AG04449 (cell line): ENCODE data around the gene LAMA2.

Source experiments
- CTCF ChIA-PET: fragments of 350-600 bp; formaldehyde crosslinking; extraction: SDS; loops from one replicate; lab custom pipeline; 2021; ENCODE audit warnings: antibody characterized with exemption; lab: Yijun Ruan, JAX
- POLR2A ChIA-PET: fragments of 400-600, 350-600 bp; formaldehyde crosslinking; extraction: SDS; loops from one replicate; lab custom pipeline; 2020; ENCODE audit warnings: antibody characterized with exemption, inconsistent platforms; lab: Yijun Ruan, JAX
- DNase-seq: peaks from one replicate; pipeline ENCODE4 v3.0.0-alpha.2; 2010; ENCODE audit warnings: low read depth, low spot score
- H3K4me3 ChIP-seq: 2 replicates; pipeline ENCODE4 v1.5.1; 2011; ENCODE audit warnings: low read depth, mild to moderate bottlenecking, control low read depth, low read length
- CTCF ChIP-seq: IDR thresholded peaks from one replicate; pipeline ENCODE4 v1.5.1; 2011; ENCODE audit warnings: mild to moderate bottlenecking, moderate library complexity, low read length, control low read depth, inconsistent platforms; ENCODE audit not compliant: insufficient read depth; ENCODE audit errors: missing control alignments

LAMA2 gene

GRCh38 chr6:129115471-129115870 is 232.5 kb downstream of the LAMA2 start:
- POLR2A ChIA-PET: no interaction called here
- no peak for TF ChIP-seq CTCF
- no peak for DNase-seq
- no peak overlapping the region for H3K4me3 ChIP-seq
- CTCF ChIA-PET: no interaction called here

- no peak for TF ChIP-seq CTCF
- no peak for DNase-seq
- no peak overlapping the region for H3K4me3 ChIP-seq
- ChIA-PET POLR2A (no interaction called here), CTCF (no interaction called here)
Observed at GRCh38 chr6:129117355-129117754, 234.4 kb downstream of the LAMA2 start.

- ChIA-PET CTCF (no interaction called here), POLR2A (interaction anchor here (0.7 kb wide), 1 partner anchor 82 kb away, joined by 3 read pairs; no protein-coding TSS in a partner anchor)
- TF ChIP-seq CTCF: no peak
- no peak overlapping the region for H3K4me3 ChIP-seq
- DNase-seq: no peak
Observed at GRCh38 chr6:129120856-129121638, 238.1 kb downstream of the LAMA2 start.

GRCh38 chr6:129124347-129124746 is 241.4 kb downstream of the LAMA2 start:
- POLR2A ChIA-PET: no interaction called here
- no peak for TF ChIP-seq CTCF
- H3K4me3 ChIP-seq: no peak overlapping the region
- CTCF ChIA-PET: no interaction called here
- no peak for DNase-seq

GRCh38 chr6:129130106-129130505 is 247.2 kb downstream of the LAMA2 start:
- ChIA-PET CTCF (no interaction called here), POLR2A (no interaction called here)
- no peak for DNase-seq
- no peak overlapping the region for H3K4me3 ChIP-seq
- no peak for TF ChIP-seq CTCF

- DNase-seq: no peak
- TF ChIP-seq CTCF: no peak
- H3K4me3 ChIP-seq: no peak overlapping the region
- ChIA-PET CTCF (no interaction called here), POLR2A (no interaction called here)
Observed at GRCh38 chr6:129130959-129131681, 248.2 kb downstream of the LAMA2 start.
